HPDE6-E6E7 (cell line): ENCODE results near the gene PRSS38.

Source experiments
- DNase-seq: peaks from one replicate; pipeline ENCODE4 v3.0.0; 2011; ENCODE audit warnings: missing footprints; ENCODE audit errors: extremely low spot score

PRSS38 gene

GRCh38 chr1:227779021-227779441 is 36.4 kb upstream of the PRSS38 start:
- DNase-seq: no peak

GRCh38 chr1:227779685-227780084 is 35.8 kb upstream of the PRSS38 start:
- DNase-seq: no peak

GRCh38 chr1:227780101-227781044 is 35.1 kb upstream of the PRSS38 start:
- no peak for DNase-seq

GRCh38 chr1:227781314-227781930 is 34.1 kb upstream of the PRSS38 start:
- DNase-seq: no peak

- DNase-seq: no peak
These were observed 33.2 kb upstream of the PRSS38 start for GRCh38 chr1:227782226-227782625.

- no peak for DNase-seq
These were observed 30.2 kb upstream of the PRSS38 start for GRCh38 chr1:227785094-227785804.

- no peak for DNase-seq
These were observed 29.4 kb upstream of the PRSS38 start for GRCh38 chr1:227785805-227786671.

GRCh38 chr1:227786673-227787512 is 28.6 kb upstream of the PRSS38 start:
- no peak for DNase-seq

- DNase-seq: peak; percentile 92
These were observed 27.8 kb upstream of the PRSS38 start for GRCh38 chr1:227787513-227788270.

- no peak for DNase-seq
These were observed 27.0 kb upstream of the PRSS38 start for GRCh38 chr1:227788271-227789083.

- DNase-seq: no peak
These were observed 26.1 kb upstream of the PRSS38 start for GRCh38 chr1:227789084-227790033.

GRCh38 chr1:227790034-227790400 is 25.5 kb upstream of the PRSS38 start:
- DNase-seq: no peak

GRCh38 chr1:227790868-227791267 is 24.6 kb upstream of the PRSS38 start:
- no peak for DNase-seq

GRCh38 chr1:227791425-227792143 is 23.9 kb upstream of the PRSS38 start:
- no peak for DNase-seq

GRCh38 chr1:227792216-227793078 is 23.0 kb upstream of the PRSS38 start:
- DNase-seq: no peak
